Colonic mucosa (tissue), 4 donors: ENCODE data around the gene EEIG2. TPM values are rescaled to one million over a fixed set of nuclear protein-coding genes. Genes with fewer than 3 reads are reported as not detected.

Experiments used
- DNase-seq: peaks from one replicate; pipeline ENCODE4 v3.0.0-alpha.2; 2020
- H3K27ac ChIP-seq: fragments of 200-600 bp; one replicate; pipeline ENCODE4 v1.8.0; 2021
- H3K27me3 ChIP-seq: fragments of 200-600 bp; one replicate; pipeline ENCODE4 v1.8.0; 2021
- H3K36me3 ChIP-seq: fragments of 200-600 bp; one replicate; pipeline ENCODE4 v1.8.0; 2021
- H3K4me1 ChIP-seq: fragments of 200-600 bp; one replicate; pipeline ENCODE4 v1.8.0; 2021; ENCODE audit warnings: mild to moderate bottlenecking
- H3K4me3 ChIP-seq: fragments of 200-600 bp; one replicate; pipeline ENCODE4 v1.8.0; 2021
- H3K9ac ChIP-seq, 2 donors: one replicate each; pipeline ENCODE4 v1.7.0; 2013; ENCODE audit warnings: control low read depth in 2 of 2, low read depth in 2 of 2, low read length in 2 of 2
- H3K9me3 ChIP-seq: fragments of 200-600 bp; one replicate; pipeline ENCODE4 v1.8.0; 2021
- CTCF ChIP-seq: fragments of 200-600 bp; IDR thresholded peaks from one replicate; pipeline ENCODE4 v1.8.0; 2022; ENCODE audit warnings: antibody characterized with exemption, mild to moderate bottlenecking
- intact Hi-C: fragments of 100-400 bp; cut with DNase I; formaldehyde crosslinking; loops from one replicate; pipeline ENCODE4 v1.14.1; 2022
- total RNA-seq, 2 donors: library from RNA; stranded (reverse); fragmentation: NEBNext Ultra II Directional in 1 of 2; extraction: Animal tissue kit (Norgen Biotek cat#: 25700) in 1 of 2; gene quantifications; one replicate each; pipeline ENCODE4 v1.2.1, GENCODE V29; 2021
- donor health status: healthy.
- donor health status: DM: no; HTN: no; CAD: no.
- donor health status: DM: no; HTN: no; CAD: no.

EEIG2 gene
- total RNA-seq, 2 donors from 2014 or later: 32.8 to 42.8 TPM

- Histone ChIP-seq H3K27ac (no peak overlapping the region), H3K36me3 (no peaks in the 10 kb centered on the region), H3K4me3 (no peak overlapping the region), H3K9ac (no peak overlapping the region), H3K27me3 (no peaks in the 10 kb centered on the region), H3K4me1 (no peaks in the 10 kb centered on the region), H3K9me3 (no peaks in the 10 kb centered on the region)
- intact Hi-C loops: no loop called here
- DNase-seq: no peak
- no peak for TF ChIP-seq CTCF
Measured at GRCh38 chr1:108605633-108606032, 45.7 kb downstream of the EEIG2 start.

GRCh38 chr1:108606478-108606877, 46.6 kb downstream of the EEIG2 start:
- Histone ChIP-seq H3K9ac (no peak overlapping the region), H3K4me3 (no peak overlapping the region), H3K27ac (no peak overlapping the region), H3K27me3 (no peaks in the 10 kb centered on the region), H3K9me3 (no peaks in the 10 kb centered on the region), H3K36me3 (no peaks in the 10 kb centered on the region), H3K4me1 (no peaks in the 10 kb centered on the region)
- intact Hi-C loops: no loop called here
- no peak for TF ChIP-seq CTCF
- no peak for DNase-seq

- no peaks in the 10 kb centered on the region for H3K4me1 ChIP-seq
- no peaks in the 10 kb centered on the region for H3K9me3 ChIP-seq
- no peak for TF ChIP-seq CTCF
- H3K27ac ChIP-seq: no peak overlapping the region
- no peak overlapping the region for H3K9ac ChIP-seq
- DNase-seq: no peak
- H3K27me3 ChIP-seq: no peaks in the 10 kb centered on the region
- intact Hi-C loops: no loop called here
- peaks cover 11% of the 10 kb centered on the region for H3K36me3 ChIP-seq
- no peak overlapping the region for H3K4me3 ChIP-seq
Measured at GRCh38 chr1:108609483-108610049, 49.7 kb downstream of the EEIG2 start.

Other genes with a start within 250 kb of the EEIG2 start
- gene NBPF6, start 109.8 kb upstream of the EEIG2 start, total RNA-seq: under 1 TPM in 1 of 2 donors, not detected in 1; 0.86 TPM
- gene HENMT1, start 101.0 kb downstream of the EEIG2 start, total RNA-seq: 10 to 100 TPM in 1 of 2 donors, 1 to 10 TPM in 1; 3.7 to 10.1 TPM
- gene PRPF38B, start 132.2 kb downstream of the EEIG2 start, total RNA-seq: 10 to 100 TPM; 31.7 to 32.4 TPM
- gene FNDC7, start 152.8 kb downstream of the EEIG2 start, total RNA-seq: not detected
- gene STXBP3, start 186.6 kb downstream of the EEIG2 start, total RNA-seq: 10 to 100 TPM; 43.5 to 60.4 TPM